GM23338 (cell line): ENCODE data around the gene TBC1D16. TPM values are rescaled to one million over a fixed set of nuclear protein-coding genes. Genes with fewer than 3 reads are reported as not detected.

ENCODE experiments used
- ATAC-seq: fragments of 200-7000 bp; cut with Tn5 transposase; 3 replicates; pipeline ENCODE4 v1.9.1; 2020
- DNase-seq: peaks from one replicate; pipeline ENCODE4 v3.0.0-alpha.2; 2015; ENCODE audit warnings: low spot score
- H2AFZ ChIP-seq: fragments of 200-600 bp; sonication (generic); 2 replicates; pipeline ENCODE4 v1.8.0; 2016; ENCODE audit warnings: antibody characterized with exemption, mild to moderate bottlenecking, moderate library complexity
- H3F3A ChIP-seq: fragments of 200-600 bp; sonication (generic); replicated peaks from 2 replicates; pipeline ENCODE4 v1.8.0; 2017; ENCODE audit warnings: antibody characterized with exemption, mixed run types, low read depth
- H3K27ac ChIP-seq: fragments of 200-600 bp; sonication (generic); 2 replicates; pipeline ENCODE4 v1.6.1; 2016; ENCODE audit warnings: low read depth
- H3K27me3 ChIP-seq: fragments of 200-600 bp; sonication (generic); 2 replicates; pipeline ENCODE4 v1.8.0; 2016; ENCODE audit warnings: mild to moderate bottlenecking, mixed run types, moderate library complexity; ENCODE audit not compliant: insufficient read depth
- H3K36me3 ChIP-seq: fragments of 200-600 bp; sonication (generic); 2 replicates; pipeline ENCODE4 v1.8.0; 2016; ENCODE audit warnings: mild to moderate bottlenecking; ENCODE audit not compliant: insufficient read depth
- H3K4me1 ChIP-seq: fragments of 200-600 bp; sonication (generic); 2 replicates; pipeline ENCODE4 v1.8.0; 2016; ENCODE audit warnings: mild to moderate bottlenecking, moderate library complexity; ENCODE audit not compliant: insufficient read depth
- H3K4me2 ChIP-seq: fragments of 200-600 bp; sonication (generic); 2 replicates; pipeline ENCODE4 v1.7.1; 2017; ENCODE audit warnings: mixed run types
- H3K4me3 ChIP-seq: fragments of 200-600 bp; sonication (generic); 2 replicates; pipeline ENCODE4 v1.6.1; 2016; ENCODE audit warnings: mixed run types
- H3K79me2 ChIP-seq: fragments of 200-600 bp; sonication (generic); replicated peaks from 2 replicates; pipeline ENCODE4 v1.8.0; 2017; ENCODE audit warnings: mild to moderate bottlenecking; ENCODE audit not compliant: insufficient read depth
- H3K9me2 ChIP-seq: fragments of 200-600 bp; sonication (generic); 2 replicates; pipeline ENCODE4 v1.8.0; 2017; ENCODE audit not compliant: insufficient read depth
- H4K20me1 ChIP-seq: fragments of 200-600 bp; sonication (generic); replicated peaks from 2 replicates; pipeline ENCODE4 v1.8.0; 2017; ENCODE audit warnings: mild to moderate bottlenecking; ENCODE audit not compliant: insufficient read depth
- H3K27ac Mint-ChIP-seq: 2 replicates; pipeline ENCODE4 v1.8.0; 2020; ENCODE audit warnings: inconsistent platforms, mild to moderate bottlenecking, moderate library complexity, mixed read lengths
- H3K27me3 Mint-ChIP-seq: 3 replicates; pipeline ENCODE4 v1.8.0; 2022; ENCODE audit warnings: low read depth, mild to moderate bottlenecking, moderate library complexity, mixed read lengths, inconsistent platforms; ENCODE audit not compliant: insufficient read depth, poor library complexity
- H3K36me3 Mint-ChIP-seq: 3 replicates; pipeline ENCODE4 v1.8.0; 2021; ENCODE audit warnings: low read depth, mild to moderate bottlenecking, inconsistent platforms, moderate library complexity, mixed read lengths
- H3K4me1 Mint-ChIP-seq: 3 replicates; pipeline ENCODE4 v1.8.0; 2020; ENCODE audit warnings: mild to moderate bottlenecking, inconsistent platforms, mixed read lengths
- H3K4me3 Mint-ChIP-seq: 3 replicates; pipeline ENCODE4 v1.8.0; 2021; ENCODE audit warnings: moderate library complexity, mild to moderate bottlenecking, inconsistent platforms, mixed read lengths
- H3K9me3 Mint-ChIP-seq: 3 replicates; pipeline ENCODE4 v1.8.0; 2020; ENCODE audit warnings: moderate library complexity, mild to moderate bottlenecking, inconsistent platforms, mixed read lengths
- JUNB ChIP-seq: IDR thresholded peaks from one replicate; pipeline ENCODE4 v1.6.1; 2016; ENCODE audit warnings: antibody characterized with exemption; ENCODE audit not compliant: unreplicated experiment
- ZNF114 ChIP-seq: fragments of 250-450 bp; sonication (Bioruptor Pico); IDR thresholded peaks from 2 replicates; pipeline ENCODE4 v1.5.0; 2020; ENCODE audit warnings: mild to moderate bottlenecking, moderate library complexity
- polyA plus RNA-seq: library from polyadenylated mRNA; unstranded; fragments of >200 nt; fragmentation: Nextera tagmentation; extraction: Ambion mirVana; gene quantifications from 2 replicates; pipeline ENCODE4 v1.2.1, GENCODE V29; 2016
- total RNA-seq: library from RNA; depleted of rRNA; stranded (reverse); fragments of >200 nt; shearing (Covaris generic); gene quantifications from 2 replicates; pipeline ENCODE4 v1.2.3, GENCODE V29; 2014
- TF ChIP-seq, protein P1 (sequence below): IDR thresholded peaks from 2 replicates; pipeline ENCODE4 v1.6.1; 2016; ENCODE audit warnings: antibody characterized with exemption
- TF ChIP-seq, protein P2 (sequence below): fragments of 250-450 bp; sonication (Bioruptor Pico); IDR thresholded peaks from 2 replicates; pipeline ENCODE4 v1.5.0; 2020; ENCODE audit warnings: mild to moderate bottlenecking, moderate library complexity

TBC1D16 gene
- total and polyA plus RNA-seq, 2 experiments from 2014 or later, result 16.7 to 104 TPM

DNA sequence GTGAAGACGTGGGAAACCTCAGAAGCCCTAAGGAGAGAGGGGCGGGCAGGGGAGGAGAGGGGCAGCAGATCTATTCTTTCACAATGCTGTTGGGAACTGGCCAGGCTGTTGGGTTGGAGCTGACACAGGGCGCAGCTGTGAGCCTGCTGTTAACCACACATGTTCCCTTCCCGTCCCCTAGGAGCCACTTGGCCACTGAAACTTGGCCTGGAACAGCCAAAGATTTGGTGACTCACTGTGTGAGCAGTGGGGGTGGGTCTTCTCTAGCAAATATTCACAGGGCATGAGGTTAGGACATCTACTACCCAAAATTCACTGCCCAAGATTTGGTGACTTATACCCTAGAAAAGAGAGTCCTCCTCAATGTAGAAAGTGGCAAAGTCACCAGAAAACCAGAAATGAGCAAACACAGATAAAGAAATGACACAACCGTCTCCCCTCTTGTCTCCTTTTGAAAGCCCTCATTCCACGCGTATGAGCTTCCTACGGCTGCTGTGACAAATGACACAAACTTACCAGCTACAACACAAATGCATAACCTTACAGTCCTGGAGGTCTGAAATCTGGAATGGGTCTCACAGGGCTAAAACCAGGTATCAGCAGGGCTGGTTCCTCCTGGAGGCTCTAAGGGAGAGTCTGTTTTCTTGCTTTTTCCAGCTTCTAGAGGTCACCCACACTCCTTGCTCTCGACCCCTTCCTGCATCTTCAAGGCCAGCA, 6.3 kb downstream of the TBC1D16 start:
- H3K27ac ChIP-seq, result 0 out of 2 replicates have a peak overlapping the region, but pooled peaks have one; percentile 9
- H3K36me3 ChIP-seq, result peaks cover 2% of the 10 kb centered on the region; the same call in 1 of the 2 replicates
- Mint-ChIP-seq H3K36me3 (no peaks in the 10 kb centered on the region), H3K27me3 (no peaks in the 10 kb centered on the region), H3K4me3 (no peak overlapping the region), H3K9me3 (no peaks in the 10 kb centered on the region), H3K27ac (peak overlapping the region; percentile 62), H3K4me1 (peaks cover 56% of the 10 kb centered on the region)
- DNase-seq (no peak), ATAC-seq (peak; percentile 21)
- TF ChIP-seq, protein P1, sequence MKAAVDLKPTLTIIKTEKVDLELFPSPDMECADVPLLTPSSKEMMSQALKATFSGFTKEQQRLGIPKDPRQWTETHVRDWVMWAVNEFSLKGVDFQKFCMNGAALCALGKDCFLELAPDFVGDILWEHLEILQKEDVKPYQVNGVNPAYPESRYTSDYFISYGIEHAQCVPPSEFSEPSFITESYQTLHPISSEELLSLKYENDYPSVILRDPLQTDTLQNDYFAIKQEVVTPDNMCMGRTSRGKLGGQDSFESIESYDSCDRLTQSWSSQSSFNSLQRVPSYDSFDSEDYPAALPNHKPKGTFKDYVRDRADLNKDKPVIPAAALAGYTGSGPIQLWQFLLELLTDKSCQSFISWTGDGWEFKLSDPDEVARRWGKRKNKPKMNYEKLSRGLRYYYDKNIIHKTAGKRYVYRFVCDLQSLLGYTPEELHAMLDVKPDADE, result no peak
- TF ChIP-seq ZNF114 (no peak), JUNB (no peak)
- TF ChIP-seq, protein P2, sequence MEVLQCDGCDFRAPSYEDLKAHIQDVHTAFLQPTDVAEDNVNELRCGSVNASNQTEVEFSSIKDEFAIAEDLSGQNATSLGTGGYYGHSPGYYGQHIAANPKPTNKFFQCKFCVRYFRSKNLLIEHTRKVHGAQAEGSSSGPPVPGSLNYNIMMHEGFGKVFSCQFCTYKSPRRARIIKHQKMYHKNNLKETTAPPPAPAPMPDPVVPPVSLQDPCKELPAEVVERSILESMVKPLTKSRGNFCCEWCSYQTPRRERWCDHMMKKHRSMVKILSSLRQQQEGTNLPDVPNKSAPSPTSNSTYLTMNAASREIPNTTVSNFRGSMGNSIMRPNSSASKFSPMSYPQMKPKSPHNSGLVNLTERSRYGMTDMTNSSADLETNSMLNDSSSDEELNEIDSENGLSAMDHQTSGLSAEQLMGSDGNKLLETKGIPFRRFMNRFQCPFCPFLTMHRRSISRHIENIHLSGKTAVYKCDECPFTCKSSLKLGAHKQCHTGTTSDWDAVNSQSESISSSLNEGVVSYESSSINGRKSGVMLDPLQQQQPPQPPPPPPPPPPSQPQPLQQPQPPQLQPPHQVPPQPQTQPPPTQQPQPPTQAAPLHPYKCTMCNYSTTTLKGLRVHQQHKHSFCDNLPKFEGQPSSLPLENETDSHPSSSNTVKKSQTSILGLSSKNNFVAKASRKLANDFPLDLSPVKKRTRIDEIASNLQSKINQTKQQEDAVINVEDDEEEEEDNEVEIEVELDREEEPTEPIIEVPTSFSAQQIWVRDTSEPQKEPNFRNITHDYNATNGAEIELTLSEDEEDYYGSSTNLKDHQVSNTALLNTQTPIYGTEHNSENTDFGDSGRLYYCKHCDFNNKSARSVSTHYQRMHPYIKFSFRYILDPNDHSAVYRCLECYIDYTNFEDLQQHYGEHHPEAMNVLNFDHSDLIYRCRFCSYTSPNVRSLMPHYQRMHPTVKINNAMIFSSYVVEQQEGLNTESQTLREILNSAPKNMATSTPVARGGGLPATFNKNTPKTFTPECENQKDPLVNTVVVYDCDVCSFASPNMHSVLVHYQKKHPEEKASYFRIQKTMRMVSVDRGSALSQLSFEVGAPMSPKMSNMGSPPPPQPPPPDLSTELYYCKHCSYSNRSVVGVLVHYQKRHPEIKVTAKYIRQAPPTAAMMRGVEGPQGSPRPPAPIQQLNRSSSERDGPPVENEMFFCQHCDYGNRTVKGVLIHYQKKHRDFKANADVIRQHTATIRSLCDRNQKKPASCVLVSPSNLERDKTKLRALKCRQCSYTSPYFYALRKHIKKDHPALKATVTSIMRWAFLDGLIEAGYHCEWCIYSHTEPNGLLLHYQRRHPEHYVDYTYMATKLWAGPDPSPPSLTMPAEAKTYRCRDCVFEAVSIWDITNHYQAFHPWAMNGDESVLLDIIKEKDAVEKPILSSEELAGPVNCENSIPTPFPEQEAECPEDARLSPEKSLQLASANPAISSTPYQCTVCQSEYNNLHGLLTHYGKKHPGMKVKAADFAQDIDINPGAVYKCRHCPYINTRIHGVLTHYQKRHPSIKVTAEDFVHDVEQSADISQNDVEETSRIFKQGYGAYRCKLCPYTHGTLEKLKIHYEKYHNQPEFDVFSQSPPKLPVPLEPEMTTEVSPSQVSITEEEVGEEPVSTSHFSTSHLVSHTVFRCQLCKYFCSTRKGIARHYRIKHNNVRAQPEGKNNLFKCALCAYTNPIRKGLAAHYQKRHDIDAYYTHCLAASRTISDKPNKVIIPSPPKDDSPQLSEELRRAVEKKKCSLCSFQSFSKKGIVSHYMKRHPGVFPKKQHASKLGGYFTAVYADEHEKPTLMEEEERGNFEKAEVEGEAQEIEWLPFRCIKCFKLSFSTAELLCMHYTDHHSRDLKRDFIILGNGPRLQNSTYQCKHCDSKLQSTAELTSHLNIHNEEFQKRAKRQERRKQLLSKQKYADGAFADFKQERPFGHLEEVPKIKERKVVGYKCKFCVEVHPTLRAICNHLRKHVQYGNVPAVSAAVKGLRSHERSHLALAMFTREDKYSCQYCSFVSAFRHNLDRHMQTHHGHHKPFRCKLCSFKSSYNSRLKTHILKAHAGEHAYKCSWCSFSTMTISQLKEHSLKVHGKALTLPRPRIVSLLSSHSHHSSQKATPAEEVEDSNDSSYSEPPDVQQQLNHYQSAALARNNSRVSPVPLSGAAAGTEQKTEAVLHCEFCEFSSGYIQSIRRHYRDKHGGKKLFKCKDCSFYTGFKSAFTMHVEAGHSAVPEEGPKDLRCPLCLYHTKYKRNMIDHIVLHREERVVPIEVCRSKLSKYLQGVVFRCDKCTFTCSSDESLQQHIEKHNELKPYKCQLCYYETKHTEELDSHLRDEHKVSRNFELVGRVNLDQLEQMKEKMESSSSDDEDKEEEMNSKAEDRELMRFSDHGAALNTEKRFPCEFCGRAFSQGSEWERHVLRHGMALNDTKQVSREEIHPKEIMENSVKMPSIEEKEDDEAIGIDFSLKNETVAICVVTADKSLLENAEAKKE (CRISPR knock-in tag), result no peak
- peaks cover 98% of the 10 kb centered on the region for H3K79me2 ChIP-seq
- peaks cover 44% of the 10 kb centered on the region for H3K4me1 ChIP-seq
- peaks cover 2% of the 10 kb centered on the region; the same call in 1 of the 2 replicates for H3F3A ChIP-seq
- H3K4me3 ChIP-seq, result no peak overlapping the region
- H4K20me1 ChIP-seq, result peaks cover 70% of the 10 kb centered on the region
- no peaks in the 10 kb centered on the region for H3K27me3 ChIP-seq
- H3K4me2 ChIP-seq, result no peak overlapping the region
- H3K9me2 ChIP-seq, result no peaks in the 10 kb centered on the region
- no peak overlapping the region for H2AFZ ChIP-seq
